ENCODE data around the gene TNFSF8. TPM values are rescaled to one million over a fixed set of nuclear protein-coding genes. Genes with fewer than 3 reads are reported as not detected.

The TNFSF8 gene
- total RNA-seq, 1 donor from 2014 or later: 0.96 TPM

DNA sequence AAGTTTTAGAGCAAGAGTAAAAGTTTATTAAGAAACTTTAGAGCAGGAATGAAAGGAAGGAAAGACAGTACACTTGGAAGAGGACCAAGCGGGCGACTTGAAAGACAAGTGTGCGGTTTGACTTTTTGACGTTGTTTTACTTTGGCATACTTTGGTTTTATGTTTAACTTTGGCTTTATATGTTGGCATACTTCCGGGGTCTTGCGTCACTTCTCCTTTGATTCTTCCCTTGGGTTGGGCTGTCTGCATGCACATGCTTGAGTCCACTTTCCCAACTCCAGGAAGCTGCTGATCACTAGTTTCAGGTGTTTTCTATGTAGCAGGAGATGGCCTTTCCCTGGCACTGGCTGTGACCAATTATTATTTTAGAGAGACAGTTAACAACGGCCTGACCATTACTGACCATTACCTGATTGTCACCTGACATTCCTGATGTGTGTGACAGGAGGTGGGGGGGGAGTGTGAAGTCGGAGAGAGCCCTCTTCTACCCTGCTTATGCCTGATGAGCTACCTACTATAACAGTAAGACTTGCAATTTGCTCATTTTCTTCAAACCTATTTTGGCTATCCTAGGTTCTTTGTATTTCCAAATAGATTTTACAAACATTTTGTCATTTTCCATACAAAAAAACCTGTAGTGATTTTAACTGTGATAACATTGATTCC, 45.5 kb downstream of the TNFSF8 start:
- TF ChIP-seq, protein P1, sequence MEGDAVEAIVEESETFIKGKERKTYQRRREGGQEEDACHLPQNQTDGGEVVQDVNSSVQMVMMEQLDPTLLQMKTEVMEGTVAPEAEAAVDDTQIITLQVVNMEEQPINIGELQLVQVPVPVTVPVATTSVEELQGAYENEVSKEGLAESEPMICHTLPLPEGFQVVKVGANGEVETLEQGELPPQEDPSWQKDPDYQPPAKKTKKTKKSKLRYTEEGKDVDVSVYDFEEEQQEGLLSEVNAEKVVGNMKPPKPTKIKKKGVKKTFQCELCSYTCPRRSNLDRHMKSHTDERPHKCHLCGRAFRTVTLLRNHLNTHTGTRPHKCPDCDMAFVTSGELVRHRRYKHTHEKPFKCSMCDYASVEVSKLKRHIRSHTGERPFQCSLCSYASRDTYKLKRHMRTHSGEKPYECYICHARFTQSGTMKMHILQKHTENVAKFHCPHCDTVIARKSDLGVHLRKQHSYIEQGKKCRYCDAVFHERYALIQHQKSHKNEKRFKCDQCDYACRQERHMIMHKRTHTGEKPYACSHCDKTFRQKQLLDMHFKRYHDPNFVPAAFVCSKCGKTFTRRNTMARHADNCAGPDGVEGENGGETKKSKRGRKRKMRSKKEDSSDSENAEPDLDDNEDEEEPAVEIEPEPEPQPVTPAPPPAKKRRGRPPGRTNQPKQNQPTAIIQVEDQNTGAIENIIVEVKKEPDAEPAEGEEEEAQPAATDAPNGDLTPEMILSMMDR (IDR thresholded peaks at IDR 0.05): no peak
- Histone ChIP-seq H3K4me1 (no peaks in the 10 kb centered on the region), H3K36me3 (no peaks in the 10 kb centered on the region), H3K27me3 (no peaks in the 10 kb centered on the region), H3K9me3 (no peaks in the 10 kb centered on the region), H3K4me3 (no peak overlapping the region), H3K27ac (no peak overlapping the region)
- intact Hi-C loops (cut with DNase I): no loop called here
- DNase-seq (ENCODE audit: low spot score in 2 of 2): no peak

DNA sequence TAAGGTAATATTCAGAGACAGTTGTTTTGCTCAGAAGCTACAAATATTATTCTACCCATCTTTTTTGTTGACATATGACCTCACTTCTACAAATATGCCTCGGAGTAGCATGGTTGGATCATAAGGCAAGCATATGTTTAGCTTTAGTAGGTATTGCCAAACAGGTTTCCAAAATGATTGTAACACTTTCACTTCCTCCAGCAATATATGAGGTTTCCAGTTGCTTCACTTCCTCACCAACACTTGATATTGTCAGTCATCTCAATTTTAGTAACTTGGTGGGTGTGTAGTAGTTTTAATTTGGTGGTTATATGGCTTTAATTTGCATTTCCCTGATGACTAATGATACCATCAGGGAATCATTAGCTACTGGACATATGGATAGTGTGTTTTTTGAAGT, 46.7 kb downstream of the TNFSF8 start:
- Histone ChIP-seq H3K27ac (no peak overlapping the region), H3K27me3 (no peaks in the 10 kb centered on the region), H3K4me3 (no peak overlapping the region), H3K9me3 (no peaks in the 10 kb centered on the region), H3K4me1 (no peaks in the 10 kb centered on the region), H3K36me3 (no peaks in the 10 kb centered on the region)
- DNase-seq (ENCODE audit: low spot score in 2 of 2): no peak
- TF ChIP-seq, protein P1 (IDR thresholded peaks at IDR 0.05): no peak
- intact Hi-C loops (cut with DNase I): no loop called here

DNA sequence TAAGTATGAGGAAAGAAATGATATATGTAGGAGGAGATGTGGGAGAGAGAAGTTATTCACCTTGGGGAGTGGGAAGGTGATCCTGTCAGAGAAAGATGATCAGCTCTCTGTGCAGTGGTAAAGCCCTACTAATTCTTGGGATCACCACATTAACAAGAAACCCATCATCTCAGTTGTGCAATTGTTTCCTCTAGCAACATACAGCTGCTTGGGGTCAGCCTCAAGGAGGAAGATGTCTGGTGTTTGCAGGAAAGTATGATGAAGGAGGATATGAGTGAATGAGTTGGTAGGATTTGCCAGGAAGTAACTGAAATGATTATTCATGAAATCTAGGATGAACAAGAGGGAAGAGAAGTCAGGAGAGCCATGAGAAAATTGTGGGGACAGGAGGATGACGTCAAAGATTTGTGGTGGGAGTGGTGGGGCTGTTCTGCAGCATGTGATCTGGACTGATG, 50.1 kb downstream of the TNFSF8 start:
- Histone ChIP-seq H3K4me1 (no peaks in the 10 kb centered on the region), H3K4me3 (no peak overlapping the region), H3K27me3 (no peaks in the 10 kb centered on the region), H3K27ac (no peak overlapping the region), H3K36me3 (no peaks in the 10 kb centered on the region), H3K9me3 (no peaks in the 10 kb centered on the region)
- TF ChIP-seq, protein P1 (IDR thresholded peaks at IDR 0.05): no peak
- no peak for DNase-seq (ENCODE audit: low spot score in 2 of 2)
- intact Hi-C loops (cut with DNase I): no loop called here

DNA sequence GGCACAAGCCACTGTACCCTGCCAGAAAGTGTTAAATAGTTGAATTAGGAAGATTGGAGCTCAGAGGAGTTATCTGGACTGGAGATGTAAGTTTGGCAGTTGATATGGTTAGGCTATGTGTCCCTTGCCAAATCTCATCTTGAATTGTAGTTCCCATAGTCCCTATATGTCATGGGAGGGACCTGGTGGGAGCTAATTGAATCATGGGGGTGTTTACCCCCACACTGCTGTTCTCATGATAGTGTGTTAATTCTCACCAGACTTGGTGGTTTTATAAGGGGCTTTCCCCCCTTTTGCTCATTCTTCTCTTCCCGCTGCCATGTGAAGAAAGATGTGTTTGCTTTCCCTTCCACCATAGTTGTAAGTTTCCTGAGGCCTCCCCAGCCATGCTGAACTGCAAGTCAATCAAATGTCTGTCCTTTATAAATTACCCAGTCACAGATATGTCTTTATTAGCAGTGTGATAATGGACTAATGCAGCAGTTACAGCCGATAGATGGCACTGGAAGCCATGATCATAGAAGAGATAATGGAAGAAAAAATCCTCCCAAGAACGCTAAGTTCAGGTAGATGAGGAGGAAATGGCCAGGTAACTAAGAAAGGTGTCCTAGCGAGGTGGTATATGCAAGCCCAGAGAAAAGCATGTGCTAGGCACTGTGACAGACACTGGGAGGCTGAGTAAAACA, 51.4 kb downstream of the TNFSF8 start:
- Histone ChIP-seq H3K4me1 (no peaks in the 10 kb centered on the region), H3K27ac (no peak overlapping the region), H3K9me3 (no peaks in the 10 kb centered on the region), H3K36me3 (no peaks in the 10 kb centered on the region), H3K27me3 (no peaks in the 10 kb centered on the region), H3K4me3 (no peak overlapping the region)
- DNase-seq (ENCODE audit: low spot score in 2 of 2): no peak
- intact Hi-C loops (cut with DNase I): no loop called here
- TF ChIP-seq, protein P1 (IDR thresholded peaks at IDR 0.05): no peak

DNA sequence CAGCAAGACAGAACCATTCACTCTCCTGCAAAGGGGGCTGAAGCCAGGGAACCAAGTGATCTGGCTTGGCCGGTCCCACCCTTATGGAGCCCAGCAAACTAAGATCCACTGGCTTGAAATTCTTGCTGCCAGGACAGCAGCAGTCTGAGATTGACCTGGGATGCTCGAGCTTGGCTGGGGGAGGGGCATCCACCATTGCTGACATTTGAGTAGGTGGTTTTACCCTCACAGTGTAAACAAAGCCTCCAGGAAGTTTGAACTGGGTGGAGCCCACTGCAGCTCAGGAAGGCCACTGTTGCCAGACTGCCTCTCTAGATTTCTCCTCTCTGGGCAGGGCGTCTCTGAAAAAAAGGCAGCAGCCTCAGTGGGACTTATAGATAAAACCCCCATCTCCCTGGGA, 60.5 kb downstream of the TNFSF8 start:
- TF ChIP-seq, protein P1 (IDR thresholded peaks at IDR 0.05): no peak
- no peak overlapping the region for H3K27ac ChIP-seq
- DNase-seq (ENCODE audit: low spot score in 2 of 2): no peak
- intact Hi-C loops (cut with DNase I): no loop called here
- no peaks in the 10 kb centered on the region for H3K4me1 ChIP-seq
- no peak overlapping the region for H3K4me3 ChIP-seq
- H3K9me3 ChIP-seq: no peaks in the 10 kb centered on the region
- no peaks in the 10 kb centered on the region for H3K27me3 ChIP-seq
- no peaks in the 10 kb centered on the region for H3K36me3 ChIP-seq
